Cardiac fibroblast (primary cell): ENCODE data around the gene UHRF2.

Experiments
- DNase-seq, 2 donors: peaks; one replicate each; pipeline versions ENCODE4 v3.0.0 to v3.0.0-alpha.2; 2010; ENCODE audit warnings: low read depth in 2 of 2
- H3K4me3 ChIP-seq, 2 donors: replicated peaks in 1 of 2; 1 replicate in 1 of 2; 2 replicates in 1 of 2; pipeline ENCODE4 v1.5.1; 2011; ENCODE audit warnings: low read depth in 2 of 2, low read length in 2 of 2, mild to moderate bottlenecking in 2 of 2, moderate library complexity in 1 of 2
- CTCF ChIP-seq: IDR thresholded peaks from one replicate; pipeline ENCODE4 v1.5.1; 2011; ENCODE audit warnings: low read depth, mild to moderate bottlenecking, low read length, inconsistent platforms

UHRF2 gene

GRCh38 chr9:6384732-6385131 is 28.3 kb upstream of the UHRF2 start:
- no peak overlapping the region for H3K4me3 ChIP-seq
- no peak for TF ChIP-seq CTCF
- peak in 1 of 2 donors; percentile 6 for DNase-seq

GRCh38 chr9:6399071-6399470 is 13.9 kb upstream of the UHRF2 start:
- no peak for DNase-seq
- TF ChIP-seq CTCF: no peak
- no peak overlapping the region for H3K4me3 ChIP-seq

- TF ChIP-seq CTCF: no peak
- no peak overlapping the region for H3K4me3 ChIP-seq
- DNase-seq: no peak
These were observed 7.6 kb upstream of the UHRF2 start for GRCh38 chr9:6405371-6405770.

GRCh38 chr9:6407778-6408177 is 5.2 kb upstream of the UHRF2 start:
- TF ChIP-seq CTCF: no peak
- no peak overlapping the region for H3K4me3 ChIP-seq
- no peak for DNase-seq

GRCh38 chr9:6408320-6408719 is 4.7 kb upstream of the UHRF2 start:
- TF ChIP-seq CTCF: no peak
- H3K4me3 ChIP-seq: no peak overlapping the region
- no peak for DNase-seq

- TF ChIP-seq CTCF: no peak
- no peak overlapping the region for H3K4me3 ChIP-seq
- no peak for DNase-seq
These were observed 3.2 kb upstream of the UHRF2 start for GRCh38 chr9:6409811-6410210.

GRCh38 chr9:6410633-6411032 is 2.4 kb upstream of the UHRF2 start:
- no peak for TF ChIP-seq CTCF
- H3K4me3 ChIP-seq: no peak overlapping the region
- DNase-seq: no peak
